Cardiac fibroblast (primary cell): Measurements from ENCODE around the gene LACTBL1.

ENCODE experiments used
- DNase-seq, 2 donors: peaks; one replicate each; pipeline versions ENCODE4 v3.0.0 to v3.0.0-alpha.2; 2010; ENCODE audit warnings: low read depth in 2 of 2
- H3K4me3 ChIP-seq, 2 donors: replicated peaks in 1 of 2; 1 replicate in 1 of 2; 2 replicates in 1 of 2; pipeline ENCODE4 v1.5.1; 2011; ENCODE audit warnings: low read depth in 2 of 2, low read length in 2 of 2, mild to moderate bottlenecking in 2 of 2, moderate library complexity in 1 of 2
- TF ChIP-seq, protein P1 (sequence below): IDR thresholded peaks from one replicate; pipeline ENCODE4 v1.5.1; 2011; ENCODE audit warnings: low read depth, mild to moderate bottlenecking, low read length, inconsistent platforms

LACTBL1 gene

DNA sequence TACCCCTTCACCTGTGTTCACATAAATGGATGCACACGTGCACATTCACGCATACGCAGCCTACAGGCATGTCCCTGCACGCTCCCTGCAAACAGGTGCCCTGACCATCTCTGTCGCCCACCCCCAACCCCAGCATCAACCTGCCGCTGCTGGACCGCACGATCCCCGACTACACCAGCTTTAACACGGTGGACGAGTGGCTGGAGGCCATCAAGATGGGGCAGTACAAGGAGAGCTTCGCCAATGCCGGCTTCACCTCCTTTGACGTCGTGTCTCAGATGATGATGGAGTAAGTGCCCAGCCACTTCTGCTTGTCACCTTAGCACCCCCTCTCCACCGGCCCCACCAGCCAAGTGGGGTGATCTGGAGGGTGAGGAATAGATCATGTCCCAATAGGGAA is 60.4 kb downstream of the LACTBL1 start:
- TF ChIP-seq, protein P1, sequence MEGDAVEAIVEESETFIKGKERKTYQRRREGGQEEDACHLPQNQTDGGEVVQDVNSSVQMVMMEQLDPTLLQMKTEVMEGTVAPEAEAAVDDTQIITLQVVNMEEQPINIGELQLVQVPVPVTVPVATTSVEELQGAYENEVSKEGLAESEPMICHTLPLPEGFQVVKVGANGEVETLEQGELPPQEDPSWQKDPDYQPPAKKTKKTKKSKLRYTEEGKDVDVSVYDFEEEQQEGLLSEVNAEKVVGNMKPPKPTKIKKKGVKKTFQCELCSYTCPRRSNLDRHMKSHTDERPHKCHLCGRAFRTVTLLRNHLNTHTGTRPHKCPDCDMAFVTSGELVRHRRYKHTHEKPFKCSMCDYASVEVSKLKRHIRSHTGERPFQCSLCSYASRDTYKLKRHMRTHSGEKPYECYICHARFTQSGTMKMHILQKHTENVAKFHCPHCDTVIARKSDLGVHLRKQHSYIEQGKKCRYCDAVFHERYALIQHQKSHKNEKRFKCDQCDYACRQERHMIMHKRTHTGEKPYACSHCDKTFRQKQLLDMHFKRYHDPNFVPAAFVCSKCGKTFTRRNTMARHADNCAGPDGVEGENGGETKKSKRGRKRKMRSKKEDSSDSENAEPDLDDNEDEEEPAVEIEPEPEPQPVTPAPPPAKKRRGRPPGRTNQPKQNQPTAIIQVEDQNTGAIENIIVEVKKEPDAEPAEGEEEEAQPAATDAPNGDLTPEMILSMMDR, result no peak
- no peak for DNase-seq
- no peak overlapping the region for H3K4me3 ChIP-seq

DNA sequence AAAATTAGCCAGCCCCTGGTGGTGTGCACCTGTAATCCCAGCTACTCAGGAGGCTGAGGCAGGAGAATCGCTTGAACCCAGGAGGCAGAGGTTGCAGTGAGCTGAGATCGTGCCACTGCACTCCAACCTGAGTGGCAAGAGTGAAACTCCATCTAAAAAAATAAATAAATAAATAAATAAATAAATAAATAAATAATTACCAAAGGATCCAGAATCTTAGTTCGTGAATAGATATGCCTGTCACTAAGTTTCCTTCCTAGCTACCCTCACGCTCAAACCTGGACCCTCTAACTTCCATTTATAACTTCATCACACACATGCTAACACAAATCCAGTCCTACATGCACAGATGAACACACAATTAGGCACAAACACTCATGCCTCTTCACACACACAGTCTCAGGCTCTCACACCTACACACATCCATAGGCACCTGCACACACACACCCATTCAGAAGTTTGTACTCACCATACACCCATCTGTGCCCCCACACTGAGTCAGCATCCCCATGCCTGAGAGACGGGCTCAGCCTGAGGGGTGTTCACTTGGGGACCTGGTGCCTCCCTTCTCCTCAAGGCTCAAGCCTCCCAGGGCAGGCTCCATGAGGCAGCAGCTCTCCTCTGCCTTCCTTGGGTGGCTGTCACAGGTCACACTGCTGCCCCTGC is 61.5 kb downstream of the LACTBL1 start:
- TF ChIP-seq, protein P1, result no peak
- no peak overlapping the region for H3K4me3 ChIP-seq
- DNase-seq, result no peak

DNA sequence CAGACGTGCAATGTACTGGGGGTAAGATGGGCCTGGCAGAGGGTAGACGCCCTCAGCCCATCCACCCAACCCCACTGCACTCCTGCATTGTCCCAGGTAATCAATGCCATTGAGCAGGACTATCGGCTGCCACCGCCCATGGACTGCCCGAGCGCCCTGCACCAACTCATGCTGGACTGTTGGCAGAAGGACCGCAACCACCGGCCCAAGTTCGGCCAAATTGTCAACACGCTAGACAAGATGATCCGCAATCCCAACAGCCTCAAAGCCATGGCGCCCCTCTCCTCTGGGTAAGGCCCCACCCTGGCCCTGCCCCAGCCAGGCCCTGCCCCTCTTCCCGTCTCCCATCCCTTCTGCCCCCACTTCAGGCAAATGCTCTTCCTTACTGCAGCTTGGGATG is 62.4 kb downstream of the LACTBL1 start:
- H3K4me3 ChIP-seq, result no peak overlapping the region
- no peak for DNase-seq
- TF ChIP-seq, protein P1, result no peak

DNA sequence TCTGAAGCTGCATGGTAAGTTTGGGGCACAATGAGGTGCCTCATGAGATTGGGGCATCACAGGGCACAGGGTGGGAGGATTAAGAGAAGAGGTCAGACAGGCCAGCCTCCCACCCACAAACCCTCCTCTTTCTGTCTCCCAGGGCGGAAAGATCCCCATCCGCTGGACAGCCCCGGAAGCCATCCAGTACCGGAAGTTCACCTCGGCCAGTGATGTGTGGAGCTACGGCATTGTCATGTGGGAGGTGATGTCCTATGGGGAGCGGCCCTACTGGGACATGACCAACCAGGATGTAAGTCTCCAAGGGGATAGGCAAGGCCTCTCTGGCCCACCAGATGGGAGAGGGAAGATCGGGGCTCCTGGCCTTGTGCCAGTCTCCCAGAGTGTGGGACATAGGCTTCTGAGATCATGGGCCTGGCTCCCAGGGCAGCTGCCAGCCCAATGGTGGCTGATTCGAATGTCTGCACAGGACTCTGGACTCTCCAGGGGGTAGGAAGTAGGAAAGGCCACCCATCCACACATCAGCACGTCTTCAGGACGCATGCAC is 63.7 kb downstream of the LACTBL1 start:
- TF ChIP-seq, protein P1, result no peak

DNA sequence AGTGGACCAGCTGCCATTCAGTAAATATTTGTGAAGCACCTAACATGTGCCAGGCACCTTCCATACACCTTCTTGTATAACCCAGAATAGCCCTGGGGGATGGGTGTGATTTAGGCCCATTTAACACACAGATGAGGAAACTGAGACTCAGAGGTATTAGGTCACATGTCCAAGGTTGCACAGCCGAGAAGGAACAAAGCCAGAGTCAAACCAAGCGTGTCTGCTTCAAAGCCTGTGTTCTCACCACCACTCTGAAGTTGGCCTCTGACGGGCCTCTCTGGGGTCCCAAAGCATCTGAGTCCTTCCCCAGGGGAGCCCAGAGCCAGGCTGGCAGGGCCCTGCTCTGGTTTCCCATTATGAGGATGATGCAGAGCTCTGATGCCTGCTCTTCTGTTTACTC is 65.1 kb downstream of the LACTBL1 start:
- H3K4me3 ChIP-seq, result no peak overlapping the region
- DNase-seq, result no peak
- TF ChIP-seq, protein P1, result no peak

More for the DNA sequence above, 63.7 kb downstream of the LACTBL1 start:
- DNase-seq, result no peak
- no peak overlapping the region for H3K4me3 ChIP-seq

DNA sequence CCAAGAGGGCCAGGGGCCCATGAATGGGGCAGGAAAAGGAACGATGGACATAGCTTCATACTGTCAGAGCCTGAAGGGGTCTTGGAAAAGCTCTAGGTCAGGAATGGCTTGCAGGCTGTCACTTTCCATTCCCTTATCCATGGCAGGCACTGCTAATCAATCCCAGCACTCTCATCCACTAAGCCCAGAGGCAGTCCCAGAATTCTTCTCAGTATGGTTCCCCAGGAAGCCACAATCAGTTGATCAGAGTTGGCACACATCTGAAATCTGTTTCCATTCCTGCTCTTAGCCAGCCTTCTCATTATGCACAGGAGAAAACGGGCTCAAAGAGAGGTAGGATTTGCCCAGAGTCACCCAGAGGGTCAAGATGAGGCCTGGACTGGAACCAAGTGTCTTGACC is 65.7 kb downstream of the LACTBL1 start:
- H3K4me3 ChIP-seq, result no peak overlapping the region
- DNase-seq, result no peak
- TF ChIP-seq, protein P1, result no peak
